Tibial nerve (tissue), 4 donors: ENCODE results near the gene GSTA1.

Experiments used
- EP300 ChIP-seq, 2 donors: sonication (generic); formaldehyde crosslinking; IDR thresholded peaks; one replicate each; pipeline ENCODE4 v1.6.1; 2017; ENCODE audit warnings: antibody characterized with exemption in 2 of 2, mild to moderate bottlenecking in 1 of 2
- POLR2A ChIP-seq, 2 donors: fragments of 450-650 bp; IDR thresholded peaks; one replicate each; pipeline ENCODE4 v1.6.1; 2017; ENCODE audit warnings: antibody characterized with exemption in 2 of 2, mild to moderate bottlenecking in 2 of 2, moderate library complexity in 2 of 2
- TF ChIP-seq, protein P1 (sequence below), 5 experiments: fragments of 200-600 bp in 3 of 5; fragments of 450-650 bp in 2 of 5; sonication (generic) in 3 of 5; IDR thresholded peaks; one replicate each; pipeline ENCODE4 v1.5.1; 2016 to 2019; ENCODE audit warnings: antibody characterized with exemption in 5 of 5, mild to moderate bottlenecking in 3 of 5, moderate library complexity in 2 of 5

DNA sequence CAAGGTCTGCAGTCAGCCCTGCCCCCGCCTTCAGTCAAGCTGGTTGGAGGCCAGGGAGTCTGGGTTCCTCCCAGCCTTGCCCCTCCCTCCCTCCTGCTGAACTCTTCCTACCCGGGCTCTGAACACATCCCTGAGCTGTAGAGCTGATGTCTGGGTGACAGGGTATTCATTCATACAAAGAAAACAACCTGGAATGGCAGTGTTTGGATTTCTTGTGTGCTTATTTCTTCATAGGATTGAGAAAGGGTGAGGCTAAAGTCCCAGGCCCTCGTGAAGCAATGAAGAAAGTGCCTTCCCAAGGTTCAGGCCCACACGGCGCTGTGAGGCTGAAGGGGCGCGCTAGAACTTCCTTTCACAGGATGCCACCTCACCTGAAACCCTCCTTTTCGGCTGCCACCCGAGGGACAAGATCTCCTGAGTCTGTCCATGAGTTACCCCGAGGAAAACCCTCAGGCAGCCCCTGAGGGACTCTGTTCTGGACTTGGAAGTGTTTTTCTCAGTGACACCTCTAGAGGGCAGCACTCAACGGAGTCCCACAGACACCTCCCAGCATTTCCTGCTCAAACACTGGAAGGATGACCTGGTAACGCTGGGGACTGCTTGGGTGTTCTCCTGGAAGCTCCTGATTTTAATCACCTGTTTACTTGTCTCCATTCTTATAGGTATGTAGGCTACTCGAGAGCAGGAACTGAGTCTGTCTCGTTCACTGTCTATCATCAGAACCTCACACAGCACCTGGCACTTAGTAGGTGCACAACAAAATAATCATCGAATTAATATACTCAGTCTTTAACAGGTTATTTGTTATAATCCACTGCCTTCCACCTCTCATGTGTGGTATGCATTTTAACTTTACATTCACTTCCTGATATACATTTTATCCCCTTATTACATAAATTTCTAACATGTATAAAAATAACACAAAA lies 11.8 kb upstream of the GSTA1 start:
- TF ChIP-seq, protein P1, sequence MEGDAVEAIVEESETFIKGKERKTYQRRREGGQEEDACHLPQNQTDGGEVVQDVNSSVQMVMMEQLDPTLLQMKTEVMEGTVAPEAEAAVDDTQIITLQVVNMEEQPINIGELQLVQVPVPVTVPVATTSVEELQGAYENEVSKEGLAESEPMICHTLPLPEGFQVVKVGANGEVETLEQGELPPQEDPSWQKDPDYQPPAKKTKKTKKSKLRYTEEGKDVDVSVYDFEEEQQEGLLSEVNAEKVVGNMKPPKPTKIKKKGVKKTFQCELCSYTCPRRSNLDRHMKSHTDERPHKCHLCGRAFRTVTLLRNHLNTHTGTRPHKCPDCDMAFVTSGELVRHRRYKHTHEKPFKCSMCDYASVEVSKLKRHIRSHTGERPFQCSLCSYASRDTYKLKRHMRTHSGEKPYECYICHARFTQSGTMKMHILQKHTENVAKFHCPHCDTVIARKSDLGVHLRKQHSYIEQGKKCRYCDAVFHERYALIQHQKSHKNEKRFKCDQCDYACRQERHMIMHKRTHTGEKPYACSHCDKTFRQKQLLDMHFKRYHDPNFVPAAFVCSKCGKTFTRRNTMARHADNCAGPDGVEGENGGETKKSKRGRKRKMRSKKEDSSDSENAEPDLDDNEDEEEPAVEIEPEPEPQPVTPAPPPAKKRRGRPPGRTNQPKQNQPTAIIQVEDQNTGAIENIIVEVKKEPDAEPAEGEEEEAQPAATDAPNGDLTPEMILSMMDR (IDR thresholded peaks at IDR 0.05): peak in 4 of 5 experiments; percentile 32 to 50 (median 42)
- TF ChIP-seq POLR2A (IDR thresholded peaks at IDR 0.05) (no peak), EP300 (IDR thresholded peaks at IDR 0.05) (no peak)
